MM.1S (cell line): Measurements from ENCODE around the gene RGSL1.

Experiments used
- CTCF ChIP-seq: fragments of 300-600 bp; sonication (generic); IDR thresholded peaks from 2 replicates; pipeline ENCODE4 v1.5.1; 2016; ENCODE audit warnings: antibody characterized with exemption, low read length, mixed read lengths
- EZH2 ChIP-seq: fragments of 300-600 bp; sonication (generic); optimal IDR thresholded peaks from 2 replicates; pipeline ENCODE3; 2017; ENCODE audit warnings: low read depth, mild to moderate bottlenecking, antibody characterized with exemption, low read length, mixed read lengths
- EZH2phosphoT487 ChIP-seq: fragments of 300-600 bp; sonication (generic); IDR thresholded peaks from 2 replicates; pipeline ENCODE4 v1.6.1; 2018; ENCODE audit warnings: antibody characterized with exemption, low read length

GRCh38 chr1:182515556-182515955 lies 65.6 kb downstream of the RGSL1 start:
- TF ChIP-seq CTCF (no peak), EZH2 (no peak), EZH2phosphoT487 (no peak)
